Fibroblast of lung (primary cell): ENCODE measurements around the gene ZNF598.

Experiments used
- CTCF ChIP-seq, 2 donors: IDR thresholded peaks in 1 of 2; conservative IDR thresholded peaks in 1 of 2; 1 replicate in 1 of 2; 2 replicates in 1 of 2; pipeline ENCODE4 v1.5.1; 2011 to 2012; ENCODE audit warnings: low read length in 2 of 2, control low read depth in 1 of 2, inconsistent platforms in 1 of 2, low read depth in 1 of 2, mild to moderate bottlenecking in 1 of 2
- EZH2 ChIP-seq: IDR thresholded peaks from 2 replicates; pipeline ENCODE4 v1.5.1; 2012; ENCODE audit warnings: low read length, control low read depth, mild to moderate bottlenecking; ENCODE audit errors: missing control alignments

- TF ChIP-seq CTCF (conservative IDR thresholded peaks at IDR 0.05 in 1 of 2, IDR thresholded peaks at IDR 0.05 in 1 of 2; ENCODE audit: low read depth in 1 of 2, low read length in 2 of 2) = no peak
- no peak for TF ChIP-seq EZH2
These were observed 45.7 kb downstream of the ZNF598 start for GRCh38 chr16:1963806-1964505.
